HG03469 (cell line): ENCODE measurements around the gene SMARCA2.

Experiments
- ATAC-seq: cut with Tn5 transposase; IDR thresholded peaks from one replicate; pipeline ENCODE4 v1.9.1; 2021; ENCODE audit warnings: mild to moderate bottlenecking, moderate library complexity, moderate number of reproducible peaks; ENCODE audit not compliant: unreplicated experiment

The SMARCA2 gene

DNA sequence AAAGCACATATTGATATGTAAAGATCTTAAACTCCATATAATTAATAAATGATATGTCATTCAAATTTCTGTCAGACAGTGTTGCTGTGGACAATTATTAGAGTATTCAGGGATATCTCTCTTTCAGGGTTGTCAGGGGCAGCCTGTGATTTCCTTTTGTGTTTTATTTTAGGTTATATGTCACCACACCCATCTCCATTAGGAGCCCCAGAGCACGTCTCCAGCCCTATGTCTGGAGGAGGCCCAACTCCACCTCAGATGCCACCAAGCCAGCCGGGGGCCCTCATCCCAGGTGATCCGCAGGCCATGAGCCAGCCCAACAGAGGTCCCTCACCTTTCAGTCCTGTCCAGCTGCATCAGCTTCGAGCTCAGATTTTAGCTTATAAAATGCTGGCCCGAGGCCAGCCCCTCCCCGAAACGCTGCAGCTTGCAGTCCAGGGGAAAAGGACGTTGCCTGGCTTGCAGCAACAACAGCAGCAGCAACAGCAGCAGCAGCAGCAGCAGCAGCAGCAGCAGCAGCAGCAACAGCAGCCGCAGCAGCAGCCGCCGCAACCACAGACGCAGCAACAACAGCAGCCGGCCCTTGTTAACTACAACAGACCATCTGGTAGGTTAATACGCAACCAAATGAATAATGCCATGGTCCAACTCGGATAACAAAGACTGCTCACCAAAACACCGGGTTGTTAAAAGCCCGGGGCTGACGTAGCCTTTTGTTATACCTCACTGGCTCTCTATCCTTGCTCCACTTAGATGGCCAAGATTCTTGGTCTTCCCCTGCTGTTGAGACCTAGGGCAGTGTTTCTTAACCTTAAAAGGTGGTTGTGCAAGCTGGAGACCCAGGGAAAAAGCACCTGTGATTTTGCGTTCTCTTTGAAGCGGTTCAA is 24.4 kb downstream of the SMARCA2 start:
- no peak for ATAC-seq

DNA sequence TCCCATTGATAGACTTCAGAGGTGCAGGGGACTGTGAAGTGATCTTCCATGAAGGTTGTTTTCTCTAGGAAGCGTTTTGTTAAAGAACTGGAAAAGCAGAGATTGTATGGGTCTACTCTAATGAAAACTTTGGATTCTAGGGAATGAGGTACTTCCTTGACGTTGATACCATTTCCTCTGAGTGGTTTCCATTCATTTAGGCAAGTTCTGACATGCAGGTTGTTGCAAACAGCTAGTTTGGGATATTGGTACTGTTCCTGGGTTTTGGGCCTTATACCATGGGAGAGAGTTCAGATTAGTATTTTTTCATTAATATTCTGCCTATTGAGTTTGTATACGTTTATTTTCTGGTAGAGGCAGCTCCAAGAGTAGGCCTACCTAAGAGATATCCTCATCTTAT is 25.7 kb downstream of the SMARCA2 start:
- ATAC-seq: no peak

DNA sequence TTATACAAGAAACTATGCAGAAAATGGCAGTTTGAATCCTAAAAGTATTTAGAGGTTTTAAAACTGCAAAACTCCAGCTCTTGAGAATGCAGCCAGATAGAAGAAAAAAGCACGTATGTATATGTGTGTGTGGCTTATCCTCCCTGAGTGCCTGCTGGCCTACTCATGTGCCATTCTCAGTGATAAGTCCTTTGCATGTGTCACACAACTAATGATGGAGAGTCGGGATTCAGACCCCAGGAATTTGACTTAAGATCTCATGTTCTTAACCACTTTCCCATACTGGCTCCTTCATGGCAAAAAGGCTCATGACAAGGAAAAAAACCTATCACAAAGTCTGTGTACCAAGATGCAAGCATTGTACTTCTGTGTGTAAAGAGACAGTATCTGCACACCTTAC is 26.6 kb downstream of the SMARCA2 start:
- no peak for ATAC-seq

DNA sequence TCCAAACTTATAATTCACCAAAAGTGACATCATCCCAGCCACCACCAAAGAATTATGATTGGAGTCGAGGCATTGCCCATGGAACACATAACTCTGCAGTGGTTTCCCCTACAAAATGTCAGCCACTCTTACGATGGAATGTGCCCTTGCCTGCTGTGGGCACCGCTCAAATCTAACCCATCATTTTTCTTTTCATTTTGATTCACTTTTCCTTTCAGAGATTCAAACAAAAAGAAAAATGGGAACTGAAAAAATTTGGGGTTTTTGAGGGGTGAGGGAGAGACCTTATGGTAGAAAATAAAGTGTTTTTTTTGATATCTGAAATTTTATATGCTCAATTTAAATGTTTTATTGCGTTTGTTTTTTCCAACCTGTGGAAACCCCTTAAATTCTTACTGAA is 28.1 kb downstream of the SMARCA2 start:
- peak; percentile 40 for ATAC-seq

- peak; percentile 47 for ATAC-seq
Observed at GRCh38 chr9:2043881-2044462, 28.8 kb downstream of the SMARCA2 start.

- ATAC-seq: no peak
Observed at GRCh38 chr9:2047144-2047671, 32.1 kb downstream of the SMARCA2 start.

DNA sequence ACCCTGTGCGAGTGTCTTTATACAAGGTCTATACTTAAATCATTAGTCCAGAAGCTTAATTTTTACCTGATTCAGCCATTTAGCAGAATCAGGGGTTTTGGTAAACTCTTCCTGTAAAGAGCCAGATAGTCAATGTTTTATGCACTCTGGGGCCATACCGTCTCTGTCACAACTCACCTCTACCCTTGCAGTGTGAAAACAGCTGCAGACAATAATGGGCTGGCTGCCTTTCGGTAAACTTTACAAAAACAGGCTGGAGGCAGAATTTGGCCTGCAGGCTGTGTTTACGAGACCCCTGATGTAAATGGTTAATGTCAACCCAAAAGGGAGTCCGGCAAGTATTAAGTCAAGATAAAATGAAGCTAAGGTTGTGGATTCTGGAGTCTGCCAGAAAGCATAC is 32.8 kb downstream of the SMARCA2 start:
- ATAC-seq: no peak

DNA sequence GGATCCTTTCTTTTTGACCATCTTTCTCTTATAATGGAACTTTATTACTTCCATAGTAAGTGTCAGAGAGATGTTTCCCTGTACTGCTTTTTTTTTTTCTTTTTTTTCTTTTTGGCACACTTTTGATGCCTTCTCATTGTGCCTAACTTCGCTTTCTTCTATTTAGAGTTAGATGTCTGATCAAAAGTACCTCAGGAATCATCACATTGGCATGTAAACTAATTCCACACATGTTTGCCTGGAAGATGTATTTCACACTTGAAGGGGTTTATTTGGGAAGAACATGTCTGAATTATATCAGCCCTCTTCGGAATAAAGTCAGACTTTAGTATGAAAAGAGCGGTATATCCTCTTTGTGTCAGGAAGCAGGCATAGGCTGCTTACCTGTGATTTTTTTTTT is 35.1 kb downstream of the SMARCA2 start:
- ATAC-seq: no peak

DNA sequence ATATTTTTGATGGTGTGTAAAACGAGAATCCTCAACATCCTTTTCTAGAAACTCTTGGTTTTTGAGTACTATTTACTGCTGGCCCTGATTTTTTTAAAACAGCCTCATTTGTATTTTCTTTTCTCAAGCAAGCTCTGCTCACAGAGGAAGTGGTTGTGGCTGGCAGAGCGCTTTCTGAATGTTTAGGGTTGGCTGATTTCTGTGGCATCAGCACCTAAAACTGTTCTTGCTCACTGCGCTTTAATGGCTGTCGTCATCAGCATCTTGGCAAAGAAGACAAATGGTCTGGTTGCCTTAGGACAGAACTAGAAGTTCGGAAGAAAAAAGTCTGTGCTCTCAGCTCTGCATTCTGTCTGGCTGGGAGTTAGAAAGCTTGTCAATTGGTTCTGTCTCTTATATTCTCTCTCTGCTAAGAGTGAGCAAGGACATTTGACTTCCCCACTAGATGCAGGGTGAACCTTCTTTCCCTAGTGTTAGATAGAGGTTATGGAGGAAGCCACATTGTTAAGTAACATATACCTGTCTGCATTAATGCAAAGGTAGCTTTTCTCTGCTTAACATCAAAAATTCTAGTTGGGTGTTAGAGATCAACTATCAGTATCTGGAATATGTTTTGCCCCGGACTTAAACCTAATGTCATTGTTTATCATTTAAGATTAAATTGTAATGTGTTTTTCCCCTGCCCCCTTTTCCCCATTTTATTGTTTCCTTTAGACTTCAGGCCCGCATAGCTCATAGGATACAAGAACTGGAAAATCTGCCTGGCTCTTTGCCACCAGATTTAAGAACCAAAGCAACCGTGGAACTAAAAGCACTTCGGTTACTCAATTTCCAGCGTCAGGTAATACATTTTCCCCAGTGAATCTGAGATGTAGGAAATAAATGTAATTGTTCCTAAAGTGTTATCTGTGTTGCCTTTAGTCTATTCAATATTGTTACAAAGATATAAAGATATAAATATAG is 39.0 kb downstream of the SMARCA2 start:
- peak; percentile 91 for ATAC-seq

DNA sequence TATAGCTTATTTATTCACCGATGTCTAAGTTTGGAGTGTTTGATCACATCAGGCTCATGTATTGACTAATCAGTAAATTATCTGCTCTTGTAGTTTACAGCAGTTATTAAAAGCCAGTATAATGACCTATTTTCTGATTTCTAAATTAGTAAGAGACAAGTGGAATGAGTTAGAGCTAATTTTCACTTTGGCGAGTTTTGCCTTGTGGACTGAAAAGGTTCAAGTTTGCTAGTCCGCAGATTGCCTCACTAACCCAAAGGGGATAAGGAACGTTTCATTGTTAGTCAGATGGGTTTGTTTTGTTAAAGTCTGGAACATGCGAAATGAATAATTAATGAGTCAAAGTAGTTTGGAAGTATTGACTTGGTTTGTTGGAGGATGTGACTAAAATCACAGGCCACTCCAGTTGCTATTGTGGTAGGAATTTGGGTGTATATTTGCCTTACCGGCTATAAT is 40.1 kb downstream of the SMARCA2 start:
- ATAC-seq: peak; percentile 27

- no peak for ATAC-seq
Observed at GRCh38 chr9:2059274-2059929, 44.3 kb downstream of the SMARCA2 start.

DNA sequence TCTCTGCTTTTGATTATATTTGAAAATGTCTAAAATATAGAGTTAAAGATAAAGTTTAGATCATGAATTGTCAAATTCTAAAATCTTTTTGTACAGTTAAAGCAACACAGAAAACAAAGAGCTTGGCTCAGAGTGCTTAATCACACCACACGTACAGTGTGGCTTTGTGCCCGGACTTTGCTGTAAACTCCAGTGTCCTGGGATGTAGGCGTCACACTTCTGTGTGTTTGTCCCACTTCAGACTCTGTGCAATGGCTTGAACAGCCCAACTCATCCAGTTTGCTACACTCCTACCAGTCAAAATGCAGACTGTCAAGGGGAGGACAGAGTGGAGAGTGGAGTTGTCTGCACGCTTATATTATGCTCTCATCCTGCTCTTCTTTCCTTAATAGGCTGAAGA is 45.3 kb downstream of the SMARCA2 start:
- ATAC-seq: no peak

- no peak for ATAC-seq
Observed at GRCh38 chr9:2065704-2066103, 50.6 kb downstream of the SMARCA2 start.

- ATAC-seq: no peak
Observed at GRCh38 chr9:2066312-2067273, 51.4 kb downstream of the SMARCA2 start.

GRCh38 chr9:2072752-2073405 is 57.7 kb downstream of the SMARCA2 start:
- peak; percentile 82 for ATAC-seq

GRCh38 chr9:2082772-2083171 is 67.6 kb downstream of the SMARCA2 start:
- no peak for ATAC-seq

GRCh38 chr9:2083479-2083878 is 68.3 kb downstream of the SMARCA2 start:
- ATAC-seq: no peak

GRCh38 chr9:2085716-2086115 is 70.6 kb downstream of the SMARCA2 start:
- ATAC-seq: no peak

DNA sequence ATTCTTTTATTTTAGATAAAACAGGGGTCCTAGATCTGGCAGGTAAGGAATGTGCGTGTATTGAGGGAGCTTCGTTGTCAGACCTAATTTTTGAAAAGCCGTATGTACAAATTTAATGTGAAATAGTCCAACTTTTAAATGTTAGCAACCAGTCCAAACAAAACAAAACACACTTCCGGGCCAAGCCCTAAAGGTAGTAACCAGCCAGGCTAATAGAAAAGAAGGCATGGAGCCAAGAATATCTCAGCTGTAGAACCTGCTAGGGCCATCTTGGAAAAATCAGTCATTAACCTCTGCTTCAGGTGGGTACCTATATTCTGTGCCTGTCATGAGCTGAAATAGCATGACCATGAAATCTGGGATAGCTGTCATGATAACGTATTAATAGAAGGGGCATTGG is 71.0 kb downstream of the SMARCA2 start:
- no peak for ATAC-seq
